Measurements from ENCODE around the gene ADGRV1. TPM values are rescaled to one million over a fixed set of nuclear protein-coding genes. Genes with fewer than 3 reads are reported as not detected.
"Not testable (repeated sequence)": the region's sequence is repeated elsewhere in the genome, so short reads cannot be mapped to it uniquely, and the experiment has no call there.

Gene ADGRV1
- total RNA-seq, 2 donors from 2014 or later = 0.44 to 0.52 TPM

DNA sequence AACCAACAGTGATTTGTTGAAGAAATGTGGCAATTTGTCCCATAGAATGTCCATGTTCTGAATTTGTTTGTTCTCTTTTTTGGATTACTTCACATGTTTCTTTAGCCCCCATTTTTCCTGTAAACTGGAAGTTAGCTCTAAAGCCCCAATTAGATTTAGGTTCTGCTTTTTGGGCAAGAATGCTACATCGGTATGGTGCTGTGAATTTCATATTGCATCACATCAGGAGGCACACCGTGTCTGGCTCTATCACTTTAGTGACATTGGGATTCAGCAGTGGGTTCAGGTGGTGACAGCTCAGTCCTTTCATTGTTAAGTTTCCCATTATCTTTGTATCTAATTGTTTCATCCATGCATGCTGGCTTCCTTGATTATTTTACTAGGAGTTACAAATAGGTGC is 27.9 kb downstream of the ADGRV1 start:
- no peaks in the 10 kb centered on the region for H3K9me3 ChIP-seq (ENCODE audit: control insufficient read depth, low read length, poor library complexity, severe bottlenecking)
- Mint-ChIP-seq H3K4me3 (no peak overlapping the region), H3K36me3 (ENCODE audit: low read depth) (peaks cover 3% of the 10 kb centered on the region), H3K27ac (no peak overlapping the region), H3K4me1 (no peaks in the 10 kb centered on the region), H3K27me3 (peaks cover 35% of the 10 kb centered on the region)
- no peak for ATAC-seq
- no peak for DNase-seq

DNA sequence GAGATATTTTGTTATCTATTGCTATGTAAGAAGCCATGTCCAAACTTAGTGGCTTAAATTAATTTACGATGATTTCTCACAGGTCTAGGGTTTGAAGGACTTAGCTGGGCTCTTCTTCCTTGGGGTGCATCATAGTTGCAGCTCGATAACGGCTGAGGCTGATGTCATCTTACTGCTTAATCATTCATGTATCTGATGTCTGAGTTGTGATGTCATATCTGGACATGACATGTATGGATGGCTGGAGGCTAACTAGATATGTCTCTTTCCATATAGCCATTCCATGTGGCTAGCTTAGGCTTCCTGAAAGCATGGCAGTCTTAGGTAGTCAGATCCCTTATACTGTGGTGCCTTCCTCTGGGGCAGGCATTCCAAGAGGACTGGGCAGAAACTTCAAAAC is 31.6 kb downstream of the ADGRV1 start:
- Mint-ChIP-seq H3K27ac (no peak overlapping the region), H3K4me3 (no peak overlapping the region)

DNA sequence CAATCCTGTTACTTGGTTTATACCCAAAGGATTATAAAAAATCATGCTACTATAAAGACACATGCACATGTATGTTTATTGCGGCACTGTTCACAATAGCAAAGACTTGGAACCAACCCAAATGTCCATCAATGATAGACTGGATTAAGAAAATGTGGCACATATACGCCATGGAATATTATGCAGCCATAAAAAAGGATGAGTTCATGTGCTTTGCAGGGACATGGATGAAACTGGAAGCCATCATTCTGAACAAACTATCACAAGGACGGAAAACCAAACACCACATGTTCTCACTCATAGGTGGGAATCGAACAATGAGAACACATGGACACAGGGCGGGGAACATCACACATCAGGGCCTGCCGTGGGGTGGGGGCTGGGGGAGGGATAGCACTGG is 34.5 kb downstream of the ADGRV1 start:
- H3K4me3 Mint-ChIP-seq = not testable (repeated sequence)

More for the DNA sequence above, 31.6 kb downstream of the ADGRV1 start:
- Mint-ChIP-seq H3K27me3 (peaks cover 33% of the 10 kb centered on the region), H3K36me3 (ENCODE audit: low read depth) (peaks cover 3% of the 10 kb centered on the region), H3K4me1 (no peaks in the 10 kb centered on the region)
- no peak for DNase-seq
- H3K9me3 ChIP-seq (ENCODE audit: control insufficient read depth, low read length, poor library complexity, severe bottlenecking) = no peaks in the 10 kb centered on the region
- ATAC-seq = no peak

DNA sequence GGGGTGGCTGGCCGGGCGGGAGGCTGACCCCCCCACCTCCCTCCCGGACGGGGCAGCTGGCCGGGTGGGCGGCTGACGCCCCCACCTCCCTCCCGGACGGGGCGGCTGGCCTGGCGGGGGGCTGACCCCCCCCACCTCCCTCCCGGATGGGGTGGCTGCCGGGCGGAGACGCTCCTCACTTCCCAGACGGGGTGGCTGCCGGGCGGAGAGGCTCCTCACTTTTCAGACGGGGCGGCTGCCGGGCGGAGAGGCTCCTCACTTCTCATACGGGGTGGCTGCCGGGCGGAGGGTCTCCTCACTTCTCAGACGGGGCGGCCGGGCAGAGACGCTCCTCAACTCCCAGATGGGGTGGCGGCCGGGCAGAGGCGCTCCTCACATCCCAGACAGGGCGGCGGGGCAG is 37.2 kb downstream of the ADGRV1 start:
- H3K27ac Mint-ChIP-seq; H3K4me1 Mint-ChIP-seq; ATAC-seq; H3K4me3 Mint-ChIP-seq; DNase-seq; H3K27me3 Mint-ChIP-seq; H3K36me3 Mint-ChIP-seq (ENCODE audit: low read depth); H3K9me3 ChIP-seq (ENCODE audit: control insufficient read depth, low read length, poor library complexity, severe bottlenecking): not testable (repeated sequence)

More for the DNA sequence above, 34.5 kb downstream of the ADGRV1 start:
- H3K4me1 Mint-ChIP-seq; DNase-seq; H3K9me3 ChIP-seq (ENCODE audit: control insufficient read depth, low read length, poor library complexity, severe bottlenecking); ATAC-seq; H3K36me3 Mint-ChIP-seq (ENCODE audit: low read depth); H3K27ac Mint-ChIP-seq: not testable (repeated sequence)
- peaks cover 14% of the 10 kb centered on the region for H3K27me3 Mint-ChIP-seq

DNA sequence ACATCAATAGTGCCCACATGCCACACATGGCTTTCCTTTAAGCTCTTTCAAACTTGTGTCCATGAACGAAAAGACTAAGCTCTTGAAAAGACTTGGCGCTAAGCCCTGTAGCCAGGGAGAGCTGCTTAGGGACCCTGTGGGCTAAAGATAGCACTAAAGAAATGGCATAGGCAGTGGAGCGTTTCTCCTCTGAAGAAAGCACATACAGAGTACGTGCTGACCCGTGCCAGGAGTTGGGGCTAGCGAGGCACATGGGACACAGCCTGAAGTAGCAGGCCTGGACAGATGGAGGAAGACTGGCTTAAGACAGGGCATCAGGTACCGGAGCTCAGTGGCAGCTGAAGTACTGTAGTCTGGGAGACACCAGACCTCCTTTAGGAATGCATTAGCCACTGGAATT is 39.7 kb downstream of the ADGRV1 start:
- H3K9me3 ChIP-seq (ENCODE audit: control insufficient read depth, low read length, poor library complexity, severe bottlenecking) = no peaks in the 10 kb centered on the region
- Mint-ChIP-seq H3K36me3 (ENCODE audit: low read depth) (no peaks in the 10 kb centered on the region), H3K27me3 (peaks cover 14% of the 10 kb centered on the region), H3K4me1 (no peaks in the 10 kb centered on the region), H3K27ac (no peak overlapping the region), H3K4me3 (no peak overlapping the region)
- DNase-seq (no peak), ATAC-seq (no peak)

DNA sequence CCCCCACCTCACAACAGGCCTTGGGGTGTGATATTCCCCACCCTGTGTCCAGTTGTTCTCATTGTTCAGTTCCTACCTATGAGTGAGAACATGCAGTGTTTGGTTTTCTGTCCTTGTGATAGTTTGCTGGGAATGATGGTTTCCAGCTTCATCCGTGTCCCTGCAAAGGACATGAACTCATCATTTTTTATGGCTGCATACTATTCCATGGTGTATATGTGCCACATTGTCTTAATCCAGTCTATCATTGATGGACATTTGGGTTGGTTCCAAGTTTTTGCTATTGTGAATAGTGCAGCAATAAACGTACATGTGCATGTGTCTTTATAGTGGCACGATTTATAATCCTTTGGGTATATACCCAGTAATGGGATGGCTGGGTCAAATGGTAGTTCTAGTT is 41.7 kb downstream of the ADGRV1 start:
- peaks cover 26% of the 10 kb centered on the region for H3K27me3 Mint-ChIP-seq
- not testable (repeated sequence) for H3K4me1 Mint-ChIP-seq; H3K36me3 Mint-ChIP-seq (ENCODE audit: low read depth); H3K27ac Mint-ChIP-seq; ATAC-seq; DNase-seq; H3K4me3 Mint-ChIP-seq; H3K9me3 ChIP-seq (ENCODE audit: control insufficient read depth, low read length, poor library complexity, severe bottlenecking)

DNA sequence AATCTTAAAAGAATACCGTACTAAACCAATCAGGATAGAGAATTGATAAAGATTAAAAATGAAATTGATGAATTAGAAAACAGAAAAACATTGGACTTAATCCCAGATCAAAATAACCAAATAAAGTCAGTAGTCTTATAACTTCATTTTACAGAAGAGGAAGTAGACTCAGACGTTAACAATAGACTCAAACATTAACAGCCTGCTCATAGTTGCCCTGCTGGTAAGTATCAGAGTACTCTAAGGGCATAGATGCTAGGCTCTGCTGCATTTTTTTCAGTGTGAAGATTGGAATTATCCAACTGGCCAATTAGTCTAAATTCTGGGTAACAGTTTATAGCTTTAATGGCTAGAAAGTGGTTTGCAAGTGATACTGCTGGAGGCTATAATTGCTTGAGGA is 42.9 kb downstream of the ADGRV1 start:
- H3K4me3 Mint-ChIP-seq = no peak overlapping the region
- no peaks in the 10 kb centered on the region for H3K9me3 ChIP-seq (ENCODE audit: control insufficient read depth, low read length, poor library complexity, severe bottlenecking)
- no peak for DNase-seq
- H3K36me3 Mint-ChIP-seq (ENCODE audit: low read depth) = no peaks in the 10 kb centered on the region
- ATAC-seq = no peak
- H3K27me3 Mint-ChIP-seq = peaks cover 29% of the 10 kb centered on the region
- H3K27ac Mint-ChIP-seq = no peak overlapping the region
- no peaks in the 10 kb centered on the region for H3K4me1 Mint-ChIP-seq

DNA sequence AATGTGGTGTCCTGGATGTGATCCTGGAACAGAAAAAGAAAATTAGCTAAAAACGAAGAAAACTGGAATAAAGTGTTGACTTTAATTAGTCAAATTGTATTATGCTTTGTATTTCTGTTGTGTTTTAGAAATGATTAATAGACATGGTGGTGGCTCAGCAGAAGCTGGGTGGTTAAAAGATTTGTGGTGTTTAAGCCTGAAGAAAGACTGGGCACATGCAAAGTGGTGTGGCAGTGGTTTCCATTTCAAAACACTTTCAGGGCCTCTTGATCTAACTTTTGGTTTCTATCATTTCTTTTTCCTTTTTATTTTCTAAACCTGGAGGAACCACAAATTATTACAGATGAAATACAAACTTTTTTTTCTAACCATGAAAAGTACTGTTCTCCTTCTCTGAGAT is 44.1 kb downstream of the ADGRV1 start:
- H3K9me3 ChIP-seq (ENCODE audit: control insufficient read depth, low read length, poor library complexity, severe bottlenecking) = no peaks in the 10 kb centered on the region
- H3K27ac Mint-ChIP-seq = no peak overlapping the region
- ATAC-seq (no peak), DNase-seq (no peak)
- no peaks in the 10 kb centered on the region for H3K36me3 Mint-ChIP-seq (ENCODE audit: low read depth)
- H3K27me3 Mint-ChIP-seq = peaks cover 40% of the 10 kb centered on the region
- no peaks in the 10 kb centered on the region for H3K4me1 Mint-ChIP-seq
- no peak overlapping the region for H3K4me3 Mint-ChIP-seq

DNA sequence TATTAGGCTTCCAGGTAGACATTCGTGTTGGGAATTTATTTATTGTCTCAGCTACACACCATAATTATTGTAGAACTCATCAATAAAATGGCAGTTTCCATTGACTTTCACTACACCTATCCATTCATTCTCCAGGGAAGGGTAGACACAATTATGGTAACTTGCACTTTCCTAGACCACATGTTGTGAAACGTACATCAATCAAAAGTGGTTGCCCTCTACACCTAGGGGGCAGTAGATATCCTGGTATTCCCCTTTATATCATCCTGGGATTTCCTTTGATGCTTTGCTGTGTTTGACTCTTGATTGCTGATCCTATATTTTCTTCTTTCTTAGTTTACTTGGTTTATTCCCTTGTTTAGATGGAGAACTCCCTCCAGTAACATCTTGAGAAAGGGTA is 47.9 kb downstream of the ADGRV1 start:
- H3K9me3 ChIP-seq (ENCODE audit: control insufficient read depth, low read length, poor library complexity, severe bottlenecking) = no peaks in the 10 kb centered on the region
- DNase-seq (no peak), ATAC-seq (no peak)
- Mint-ChIP-seq H3K27ac (no peak overlapping the region), H3K27me3 (peaks cover 57% of the 10 kb centered on the region), H3K36me3 (ENCODE audit: low read depth) (peaks cover 2% of the 10 kb centered on the region), H3K4me3 (no peak overlapping the region), H3K4me1 (no peaks in the 10 kb centered on the region)

DNA sequence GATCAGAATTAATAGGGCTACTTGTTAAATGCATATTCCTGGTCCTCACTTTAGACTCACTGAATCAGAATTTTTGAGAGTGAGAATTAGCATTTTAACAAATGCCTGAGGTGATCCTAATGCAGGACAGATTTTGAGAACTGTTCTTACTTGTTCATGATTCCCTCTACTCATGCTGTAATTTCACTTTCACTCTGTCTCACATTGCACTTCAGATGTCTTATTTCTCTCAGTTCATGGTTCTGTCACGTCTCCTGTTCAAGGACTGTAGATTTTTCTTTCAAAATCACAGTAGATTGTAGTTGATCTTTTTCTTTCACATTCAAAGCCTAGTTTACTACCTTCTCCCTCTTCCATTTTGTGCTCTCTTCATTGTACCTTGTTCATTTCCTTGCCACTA is 54.3 kb downstream of the ADGRV1 start:
- no peaks in the 10 kb centered on the region for H3K9me3 ChIP-seq (ENCODE audit: control insufficient read depth, low read length, poor library complexity, severe bottlenecking)
- Mint-ChIP-seq H3K27me3 (peaks cover 29% of the 10 kb centered on the region), H3K36me3 (ENCODE audit: low read depth) (peaks cover 2% of the 10 kb centered on the region), H3K4me3 (no peak overlapping the region), H3K27ac (no peak overlapping the region), H3K4me1 (peaks cover 7% of the 10 kb centered on the region)
- ATAC-seq (no peak), DNase-seq (no peak)

DNA sequence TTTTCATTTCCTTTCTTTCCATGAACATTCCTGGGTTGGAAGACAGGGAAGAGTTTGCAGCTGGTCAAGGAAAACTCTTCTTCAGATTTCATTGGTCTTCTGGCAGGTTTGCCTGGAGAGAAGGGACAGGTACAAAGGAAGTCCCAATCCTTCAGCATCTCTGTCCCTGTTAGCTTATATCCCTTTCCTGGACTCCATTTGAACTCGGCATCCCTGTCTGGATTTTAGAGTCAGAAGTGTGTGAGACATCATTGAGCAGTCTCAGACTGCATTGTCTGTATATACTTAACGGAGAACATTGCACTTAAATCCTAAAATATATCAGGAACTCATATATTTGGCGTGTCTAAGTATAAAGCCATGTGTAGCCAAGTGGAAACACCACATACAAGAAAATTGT is 54.9 kb downstream of the ADGRV1 start:
- H3K9me3 ChIP-seq (ENCODE audit: control insufficient read depth, low read length, poor library complexity, severe bottlenecking) = no peaks in the 10 kb centered on the region
- no peak overlapping the region for H3K4me3 Mint-ChIP-seq
- peaks cover 25% of the 10 kb centered on the region for H3K27me3 Mint-ChIP-seq
- no peak for ATAC-seq
- H3K4me1 Mint-ChIP-seq = peaks cover 7% of the 10 kb centered on the region
- no peak overlapping the region for H3K27ac Mint-ChIP-seq
- DNase-seq = no peak
- no peaks in the 10 kb centered on the region for H3K36me3 Mint-ChIP-seq (ENCODE audit: low read depth)

DNA sequence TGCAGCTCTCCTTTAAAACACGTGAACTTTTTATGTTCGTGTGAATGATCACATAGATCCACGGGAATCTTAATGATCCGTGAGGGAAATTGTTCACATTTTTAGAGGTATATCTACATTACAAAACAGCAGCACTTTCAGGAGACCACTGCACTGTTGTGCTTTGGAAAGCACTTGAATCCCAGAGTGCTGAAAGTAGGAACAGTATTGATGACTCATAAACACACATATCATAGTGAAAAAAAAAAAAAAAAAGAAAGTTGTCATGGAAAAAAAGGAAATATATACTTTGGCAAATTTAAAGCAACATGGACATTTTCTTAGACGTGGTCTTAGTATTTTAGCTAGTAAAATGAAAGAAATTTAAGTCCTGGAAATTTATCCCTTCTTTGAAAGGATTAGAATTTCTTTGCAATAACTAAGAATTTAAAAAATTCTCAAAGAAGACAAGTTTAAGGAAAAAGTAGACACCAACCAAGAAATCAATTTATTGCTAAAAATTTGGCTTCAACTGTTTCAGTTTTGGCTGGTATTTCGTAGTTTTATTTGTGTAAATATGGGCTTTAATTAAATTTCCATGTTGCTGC is 55.4 kb downstream of the ADGRV1 start:
- peaks cover 7% of the 10 kb centered on the region for H3K4me1 Mint-ChIP-seq
- ATAC-seq (no peak), DNase-seq (no peak)
- H3K9me3 ChIP-seq (ENCODE audit: control insufficient read depth, low read length, poor library complexity, severe bottlenecking) = no peaks in the 10 kb centered on the region
- peaks cover 21% of the 10 kb centered on the region for H3K27me3 Mint-ChIP-seq
- no peak overlapping the region for H3K27ac Mint-ChIP-seq
- no peak overlapping the region for H3K4me3 Mint-ChIP-seq
- no peaks in the 10 kb centered on the region for H3K36me3 Mint-ChIP-seq (ENCODE audit: low read depth)

DNA sequence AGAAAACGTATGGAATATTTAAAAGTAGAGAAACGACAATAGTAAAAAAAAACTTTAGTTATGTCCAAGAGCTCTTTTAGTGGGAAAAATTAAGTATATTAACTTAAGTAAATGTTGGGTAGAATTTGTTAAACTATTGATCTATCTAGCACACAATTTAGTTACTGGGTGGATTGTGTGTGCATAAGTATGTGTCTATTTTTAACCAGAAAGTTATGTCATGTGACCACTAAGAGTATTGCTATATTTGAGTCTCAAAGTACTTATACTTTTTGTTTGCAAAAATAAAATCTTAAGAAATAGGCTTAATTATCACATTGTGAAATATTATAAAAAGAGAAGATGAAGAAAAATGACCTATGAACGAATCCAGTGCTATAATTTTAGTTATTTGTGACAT is 56.8 kb downstream of the ADGRV1 start:
- Mint-ChIP-seq H3K27me3 (peaks cover 13% of the 10 kb centered on the region), H3K36me3 (ENCODE audit: low read depth) (no peaks in the 10 kb centered on the region), H3K27ac (no peak overlapping the region), H3K4me3 (no peak overlapping the region), H3K4me1 (peaks cover 7% of the 10 kb centered on the region)
- no peak for DNase-seq
- H3K9me3 ChIP-seq (ENCODE audit: control insufficient read depth, low read length, poor library complexity, severe bottlenecking) = no peaks in the 10 kb centered on the region
- ATAC-seq = no peak

DNA sequence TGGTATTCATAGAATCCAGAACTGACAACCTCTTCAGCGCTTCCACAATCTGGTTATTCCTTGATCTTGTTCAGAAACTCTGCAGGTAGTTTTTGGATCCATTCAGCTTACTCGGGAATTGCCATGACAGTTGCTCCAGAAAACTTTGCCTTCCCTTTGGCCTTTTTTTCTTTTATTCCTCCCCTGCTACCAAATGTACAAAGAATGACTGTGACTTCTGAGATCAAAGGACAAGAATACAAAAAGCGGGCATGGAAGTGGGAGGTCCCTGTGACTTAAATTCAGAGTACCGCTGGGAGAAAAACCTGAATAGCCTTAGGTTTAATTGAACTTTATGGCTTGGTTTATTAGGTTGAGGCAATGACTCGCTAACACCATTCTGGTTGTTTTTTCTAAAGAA is 59.5 kb downstream of the ADGRV1 start:
- ATAC-seq (no peak), DNase-seq (no peak)
- no peak overlapping the region for H3K4me3 Mint-ChIP-seq
- H3K27me3 Mint-ChIP-seq = peaks cover 15% of the 10 kb centered on the region
- no peaks in the 10 kb centered on the region for H3K36me3 Mint-ChIP-seq (ENCODE audit: low read depth)
- no peaks in the 10 kb centered on the region for H3K9me3 ChIP-seq (ENCODE audit: control insufficient read depth, low read length, poor library complexity, severe bottlenecking)
- peaks cover 6% of the 10 kb centered on the region for H3K4me1 Mint-ChIP-seq
- H3K27ac Mint-ChIP-seq = no peak overlapping the region

Data from T-helper 17 cell (primary cell).